Endodermal cell (in vitro differentiated cells): Measurements from ENCODE around the gene GPC2. TPM values are rescaled to one million over a fixed set of nuclear protein-coding genes. Genes with fewer than 3 reads are reported as not detected.
"Not testable (repeated sequence)": the region's sequence is repeated elsewhere in the genome, so short reads cannot be mapped to it uniquely, and the experiment has no call there.

ENCODE experiments used
- DNase-seq: peaks from one replicate; pipeline ENCODE4 v3.0.0-alpha.2; 2017
- H3K27ac ChIP-seq: 2 replicates; pipeline ENCODE4 v1.5.1; 2013; ENCODE audit warnings: mild to moderate bottlenecking, low read depth, low read length, moderate library complexity
- H3K27me3 ChIP-seq: 2 replicates; pipeline ENCODE4 v1.6.1; 2013; ENCODE audit warnings: mild to moderate bottlenecking, low read length, moderate library complexity; ENCODE audit not compliant: insufficient read depth, control insufficient read depth, poor library complexity, severe bottlenecking
- H3K36me3 ChIP-seq: 2 replicates; pipeline ENCODE4 v1.7.0; 2013; ENCODE audit warnings: mild to moderate bottlenecking, low read length, moderate library complexity; ENCODE audit not compliant: control insufficient read depth, insufficient read depth
- H3K4me1 ChIP-seq: one replicate; pipeline ENCODE4 v1.7.0; 2013; ENCODE audit warnings: low read length; ENCODE audit not compliant: control insufficient read depth, insufficient read depth
- H3K4me3 ChIP-seq: 2 replicates; pipeline ENCODE4 v1.5.1; 2013; ENCODE audit warnings: mild to moderate bottlenecking, low read length, moderate library complexity
- H3K9ac ChIP-seq: 2 replicates; pipeline ENCODE4 v1.6.1; 2013; ENCODE audit warnings: mild to moderate bottlenecking, low read length, moderate library complexity; ENCODE audit not compliant: poor library complexity, severe bottlenecking; ENCODE audit errors: extremely low read depth
- H3K9me3 ChIP-seq: 2 replicates; pipeline ENCODE4 v1.6.1; 2013; ENCODE audit warnings: mild to moderate bottlenecking, low read length, moderate library complexity; ENCODE audit not compliant: control insufficient read depth
- H3K27ac Mint-ChIP-seq: 2 replicates; pipeline ENCODE4 v1.8.0; 2020; ENCODE audit warnings: mixed read lengths
- H3K27me3 Mint-ChIP-seq: 2 replicates; pipeline ENCODE4 v1.8.0; 2021; ENCODE audit warnings: mild to moderate bottlenecking, mixed read lengths; ENCODE audit not compliant: insufficient read depth
- H3K36me3 Mint-ChIP-seq: 2 replicates; pipeline ENCODE4 v1.8.0; 2020; ENCODE audit warnings: low read depth, mixed read lengths
- H3K4me1 Mint-ChIP-seq: 2 replicates; pipeline ENCODE4 v1.8.0; 2020; ENCODE audit warnings: mixed read lengths
- H3K4me3 Mint-ChIP-seq: 2 replicates; pipeline ENCODE4 v1.8.0; 2020; ENCODE audit warnings: mild to moderate bottlenecking, moderate library complexity, mixed read lengths
- H3K9me3 Mint-ChIP-seq: 2 replicates; pipeline ENCODE4 v1.8.0; 2020; ENCODE audit warnings: mild to moderate bottlenecking, mixed read lengths
- CTCF ChIP-seq: fragments of 200-600 bp; sonication (generic); conservative IDR thresholded peaks from 2 replicates; pipeline ENCODE4 v1.5.0; 2021; ENCODE audit warnings: antibody characterized with exemption, mild to moderate bottlenecking
- WGBS, 2 experiments: methylation state at CpG; one replicate each; pipeline versions ENCODE4 v1.1.5 to v1.1.7; 2013; ENCODE audit warnings: missing lambda C conversion rate in 2 of 2, mixed read lengths in 1 of 2; ENCODE audit not compliant: insufficient coverage in 1 of 2, insufficient read length in 1 of 2; 5-methylcytosine and 5-hydroxymethylcytosine counted together
- total RNA-seq, 2 donors: library from RNA; stranded (reverse); fragmentation: NEBNext Ultra II Directional in 1 of 2; extraction: Animal tissue kit (Norgen Biotek cat#: 25700) in 1 of 2; gene quantifications; 2 replicates in 1 of 2; 3 replicates in 1 of 2; pipeline ENCODE4 v1.2.1, GENCODE V29; 2021

Gene GPC2
- total RNA-seq, 2 donors from 2014 or later, result 39.3 to 56.1 TPM

- TF ChIP-seq CTCF, result no peak
- Mint-ChIP-seq H3K4me3 (no peak overlapping the region), H3K27ac (no peak overlapping the region), H3K36me3 (peaks cover 36% of the 10 kb centered on the region), H3K9me3 (no peaks in the 10 kb centered on the region), H3K4me1 (no peaks in the 10 kb centered on the region), H3K27me3 (no peaks in the 10 kb centered on the region)
- Histone ChIP-seq H3K27ac (no peak overlapping the region), H3K4me3 (no peak overlapping the region), H3K36me3 (peaks cover 25% of the 10 kb centered on the region), H3K9me3 (no peaks in the 10 kb centered on the region), H3K27me3 (no peaks in the 10 kb centered on the region), H3K4me1 (no peaks in the 10 kb centered on the region), H3K9ac (no peak overlapping the region)
- no peak for DNase-seq
- WGBS, 2 experiments, result 91 to 99% methylated on average over 10 to 22 of the region's 22 CpGs
Observed at GRCh38 chr7:100220586-100221230, 43.5 kb upstream of the GPC2 start.

GRCh38 chr7:100219801-100220585 is 42.8 kb upstream of the GPC2 start, which contains the start of gene PVRIG:
Gene PVRIG (plus strand): TSS chr7:100219949. CDS start chr7:100219971, 22 bp downstream.
- H3K27ac ChIP-seq, H3K9me3 ChIP-seq, H3K4me1 Mint-ChIP-seq, H3K27me3 Mint-ChIP-seq, DNase-seq, H3K4me3 Mint-ChIP-seq, H3K4me1 ChIP-seq, H3K9ac ChIP-seq, H3K27me3 ChIP-seq, H3K4me3 ChIP-seq, H3K27ac Mint-ChIP-seq, H3K9me3 Mint-ChIP-seq: not testable (repeated sequence)
- 90 to 95% methylated on average over 11 to 25 of the region's 27 CpGs for WGBS, 2 experiments
- H3K36me3 Mint-ChIP-seq, result peaks cover 36% of the 10 kb centered on the region
- peaks cover 23% of the 10 kb centered on the region for H3K36me3 ChIP-seq

- Histone ChIP-seq H3K27ac (no peak overlapping the region), H3K4me3 (no peak overlapping the region), H3K4me1 (no peaks in the 10 kb centered on the region), H3K9ac (no peak overlapping the region), H3K36me3 (peaks cover 19% of the 10 kb centered on the region), H3K9me3 (no peaks in the 10 kb centered on the region), H3K27me3 (no peaks in the 10 kb centered on the region)
- peaks cover 29% of the 10 kb centered on the region for H3K36me3 Mint-ChIP-seq
- H3K4me3 Mint-ChIP-seq, result no peak overlapping the region
- TF ChIP-seq CTCF, result no peak
- H3K4me1 Mint-ChIP-seq, result peaks cover 8% of the 10 kb centered on the region
- no peaks in the 10 kb centered on the region for H3K9me3 Mint-ChIP-seq
- peaks cover 2% of the 10 kb centered on the region for H3K27me3 Mint-ChIP-seq
- DNase-seq, result no peak
- no peak overlapping the region for H3K27ac Mint-ChIP-seq
- WGBS, 2 experiments, result 96 to 97% methylated on average over 6 to 10 of the region's 10 CpGs
Observed at GRCh38 chr7:100219271-100219737, 42.1 kb upstream of the GPC2 start.
